GM23338 (cell line): ENCODE data around the gene SORCS2. TPM values are rescaled to one million over a fixed set of nuclear protein-coding genes. Genes with fewer than 3 reads are reported as not detected.

Source experiments
- EZH2 ChIP-seq: fragments of 200-600 bp; sonication (generic); IDR thresholded peaks from one replicate; pipeline ENCODE4 v1.8.0; 2017; ENCODE audit warnings: antibody characterized with exemption, mild to moderate bottlenecking, low read depth; ENCODE audit not compliant: unreplicated experiment
- EZH2phosphoT487 ChIP-seq: fragments of 200-600 bp; sonication (generic); IDR thresholded peaks from one replicate; pipeline ENCODE4 v1.8.1; 2018; ENCODE audit warnings: antibody characterized with exemption; ENCODE audit not compliant: unreplicated experiment
- NANOG ChIP-seq: IDR thresholded peaks from 2 replicates; pipeline ENCODE4 v1.6.1; 2016; ENCODE audit warnings: antibody characterized with exemption, borderline replicate concordance
- POLR2AphosphoS5 ChIP-seq: IDR thresholded peaks from 2 replicates; pipeline ENCODE4 v1.6.1; 2016; ENCODE audit warnings: antibody characterized with exemption, low read depth
- ZNF331 ChIP-seq: fragments of 250-450 bp; sonication (Bioruptor Pico); IDR thresholded peaks from 2 replicates; pipeline ENCODE4 v1.5.0; 2020; ENCODE audit warnings: low read depth, mild to moderate bottlenecking, moderate library complexity
- polyA plus RNA-seq: library from polyadenylated mRNA; unstranded; fragments of >200 nt; fragmentation: Nextera tagmentation; extraction: Ambion mirVana; gene quantifications from 2 replicates; pipeline ENCODE4 v1.2.1, GENCODE V29; 2016
- total RNA-seq: library from RNA; depleted of rRNA; stranded (reverse); fragments of >200 nt; shearing (Covaris generic); gene quantifications from 2 replicates; pipeline ENCODE4 v1.2.3, GENCODE V29; 2014
- TF ChIP-seq, protein P1 (sequence below): IDR thresholded peaks from one replicate; pipeline ENCODE4 v1.6.1; 2018; ENCODE audit warnings: antibody characterized with exemption; ENCODE audit not compliant: unreplicated experiment
- TF ChIP-seq, protein P2 (sequence below): fragments of 250-450 bp; sonication (Bioruptor Pico); IDR thresholded peaks from 2 replicates; pipeline ENCODE4 v1.5.0; 2020; ENCODE audit warnings: mild to moderate bottlenecking, moderate library complexity

The SORCS2 gene
- total and polyA plus RNA-seq, 2 experiments from 2014 or later, result 0.47 to 2.4 TPM

DNA sequence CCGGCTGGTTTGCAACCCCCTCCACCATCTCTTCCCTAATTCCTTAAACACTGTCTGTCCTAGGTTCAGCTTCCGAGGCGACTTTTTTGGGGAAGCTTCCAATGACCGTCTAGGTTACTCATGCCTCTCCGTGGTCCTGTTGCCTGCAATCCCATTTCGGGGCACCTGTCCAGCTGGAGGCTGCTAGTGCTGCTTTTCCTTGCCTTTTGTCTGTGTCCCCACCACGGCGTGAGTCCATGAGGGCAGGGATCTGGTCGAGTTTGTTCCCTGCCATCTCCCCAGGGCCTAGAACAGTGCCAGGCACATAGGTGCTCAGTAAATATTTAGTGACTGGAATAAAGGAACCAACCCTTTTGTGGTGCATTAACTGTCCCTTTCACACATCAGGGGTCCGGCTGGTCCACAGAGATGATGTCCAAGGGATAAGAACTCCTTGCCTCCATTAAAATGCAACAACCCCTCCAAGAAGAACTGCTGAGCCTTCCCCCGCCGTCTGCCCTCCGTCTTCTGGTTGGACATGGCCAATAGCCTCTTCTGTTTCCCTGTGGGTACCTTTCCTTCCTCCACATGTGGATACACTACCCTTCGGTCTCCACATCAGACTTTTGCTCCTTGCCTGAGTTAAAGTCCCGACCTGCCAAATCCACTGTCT, 5.7 kb upstream of the SORCS2 start (continued):
- TF ChIP-seq, protein P1, sequence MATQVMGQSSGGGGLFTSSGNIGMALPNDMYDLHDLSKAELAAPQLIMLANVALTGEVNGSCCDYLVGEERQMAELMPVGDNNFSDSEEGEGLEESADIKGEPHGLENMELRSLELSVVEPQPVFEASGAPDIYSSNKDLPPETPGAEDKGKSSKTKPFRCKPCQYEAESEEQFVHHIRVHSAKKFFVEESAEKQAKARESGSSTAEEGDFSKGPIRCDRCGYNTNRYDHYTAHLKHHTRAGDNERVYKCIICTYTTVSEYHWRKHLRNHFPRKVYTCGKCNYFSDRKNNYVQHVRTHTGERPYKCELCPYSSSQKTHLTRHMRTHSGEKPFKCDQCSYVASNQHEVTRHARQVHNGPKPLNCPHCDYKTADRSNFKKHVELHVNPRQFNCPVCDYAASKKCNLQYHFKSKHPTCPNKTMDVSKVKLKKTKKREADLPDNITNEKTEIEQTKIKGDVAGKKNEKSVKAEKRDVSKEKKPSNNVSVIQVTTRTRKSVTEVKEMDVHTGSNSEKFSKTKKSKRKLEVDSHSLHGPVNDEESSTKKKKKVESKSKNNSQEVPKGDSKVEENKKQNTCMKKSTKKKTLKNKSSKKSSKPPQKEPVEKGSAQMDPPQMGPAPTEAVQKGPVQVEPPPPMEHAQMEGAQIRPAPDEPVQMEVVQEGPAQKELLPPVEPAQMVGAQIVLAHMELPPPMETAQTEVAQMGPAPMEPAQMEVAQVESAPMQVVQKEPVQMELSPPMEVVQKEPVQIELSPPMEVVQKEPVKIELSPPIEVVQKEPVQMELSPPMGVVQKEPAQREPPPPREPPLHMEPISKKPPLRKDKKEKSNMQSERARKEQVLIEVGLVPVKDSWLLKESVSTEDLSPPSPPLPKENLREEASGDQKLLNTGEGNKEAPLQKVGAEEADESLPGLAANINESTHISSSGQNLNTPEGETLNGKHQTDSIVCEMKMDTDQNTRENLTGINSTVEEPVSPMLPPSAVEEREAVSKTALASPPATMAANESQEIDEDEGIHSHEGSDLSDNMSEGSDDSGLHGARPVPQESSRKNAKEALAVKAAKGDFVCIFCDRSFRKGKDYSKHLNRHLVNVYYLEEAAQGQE, result no peak
- TF ChIP-seq EZH2phosphoT487 (no peak), NANOG (no peak), POLR2AphosphoS5 (no peak), ZNF331 (no peak), EZH2 (no peak)
- TF ChIP-seq, protein P2, sequence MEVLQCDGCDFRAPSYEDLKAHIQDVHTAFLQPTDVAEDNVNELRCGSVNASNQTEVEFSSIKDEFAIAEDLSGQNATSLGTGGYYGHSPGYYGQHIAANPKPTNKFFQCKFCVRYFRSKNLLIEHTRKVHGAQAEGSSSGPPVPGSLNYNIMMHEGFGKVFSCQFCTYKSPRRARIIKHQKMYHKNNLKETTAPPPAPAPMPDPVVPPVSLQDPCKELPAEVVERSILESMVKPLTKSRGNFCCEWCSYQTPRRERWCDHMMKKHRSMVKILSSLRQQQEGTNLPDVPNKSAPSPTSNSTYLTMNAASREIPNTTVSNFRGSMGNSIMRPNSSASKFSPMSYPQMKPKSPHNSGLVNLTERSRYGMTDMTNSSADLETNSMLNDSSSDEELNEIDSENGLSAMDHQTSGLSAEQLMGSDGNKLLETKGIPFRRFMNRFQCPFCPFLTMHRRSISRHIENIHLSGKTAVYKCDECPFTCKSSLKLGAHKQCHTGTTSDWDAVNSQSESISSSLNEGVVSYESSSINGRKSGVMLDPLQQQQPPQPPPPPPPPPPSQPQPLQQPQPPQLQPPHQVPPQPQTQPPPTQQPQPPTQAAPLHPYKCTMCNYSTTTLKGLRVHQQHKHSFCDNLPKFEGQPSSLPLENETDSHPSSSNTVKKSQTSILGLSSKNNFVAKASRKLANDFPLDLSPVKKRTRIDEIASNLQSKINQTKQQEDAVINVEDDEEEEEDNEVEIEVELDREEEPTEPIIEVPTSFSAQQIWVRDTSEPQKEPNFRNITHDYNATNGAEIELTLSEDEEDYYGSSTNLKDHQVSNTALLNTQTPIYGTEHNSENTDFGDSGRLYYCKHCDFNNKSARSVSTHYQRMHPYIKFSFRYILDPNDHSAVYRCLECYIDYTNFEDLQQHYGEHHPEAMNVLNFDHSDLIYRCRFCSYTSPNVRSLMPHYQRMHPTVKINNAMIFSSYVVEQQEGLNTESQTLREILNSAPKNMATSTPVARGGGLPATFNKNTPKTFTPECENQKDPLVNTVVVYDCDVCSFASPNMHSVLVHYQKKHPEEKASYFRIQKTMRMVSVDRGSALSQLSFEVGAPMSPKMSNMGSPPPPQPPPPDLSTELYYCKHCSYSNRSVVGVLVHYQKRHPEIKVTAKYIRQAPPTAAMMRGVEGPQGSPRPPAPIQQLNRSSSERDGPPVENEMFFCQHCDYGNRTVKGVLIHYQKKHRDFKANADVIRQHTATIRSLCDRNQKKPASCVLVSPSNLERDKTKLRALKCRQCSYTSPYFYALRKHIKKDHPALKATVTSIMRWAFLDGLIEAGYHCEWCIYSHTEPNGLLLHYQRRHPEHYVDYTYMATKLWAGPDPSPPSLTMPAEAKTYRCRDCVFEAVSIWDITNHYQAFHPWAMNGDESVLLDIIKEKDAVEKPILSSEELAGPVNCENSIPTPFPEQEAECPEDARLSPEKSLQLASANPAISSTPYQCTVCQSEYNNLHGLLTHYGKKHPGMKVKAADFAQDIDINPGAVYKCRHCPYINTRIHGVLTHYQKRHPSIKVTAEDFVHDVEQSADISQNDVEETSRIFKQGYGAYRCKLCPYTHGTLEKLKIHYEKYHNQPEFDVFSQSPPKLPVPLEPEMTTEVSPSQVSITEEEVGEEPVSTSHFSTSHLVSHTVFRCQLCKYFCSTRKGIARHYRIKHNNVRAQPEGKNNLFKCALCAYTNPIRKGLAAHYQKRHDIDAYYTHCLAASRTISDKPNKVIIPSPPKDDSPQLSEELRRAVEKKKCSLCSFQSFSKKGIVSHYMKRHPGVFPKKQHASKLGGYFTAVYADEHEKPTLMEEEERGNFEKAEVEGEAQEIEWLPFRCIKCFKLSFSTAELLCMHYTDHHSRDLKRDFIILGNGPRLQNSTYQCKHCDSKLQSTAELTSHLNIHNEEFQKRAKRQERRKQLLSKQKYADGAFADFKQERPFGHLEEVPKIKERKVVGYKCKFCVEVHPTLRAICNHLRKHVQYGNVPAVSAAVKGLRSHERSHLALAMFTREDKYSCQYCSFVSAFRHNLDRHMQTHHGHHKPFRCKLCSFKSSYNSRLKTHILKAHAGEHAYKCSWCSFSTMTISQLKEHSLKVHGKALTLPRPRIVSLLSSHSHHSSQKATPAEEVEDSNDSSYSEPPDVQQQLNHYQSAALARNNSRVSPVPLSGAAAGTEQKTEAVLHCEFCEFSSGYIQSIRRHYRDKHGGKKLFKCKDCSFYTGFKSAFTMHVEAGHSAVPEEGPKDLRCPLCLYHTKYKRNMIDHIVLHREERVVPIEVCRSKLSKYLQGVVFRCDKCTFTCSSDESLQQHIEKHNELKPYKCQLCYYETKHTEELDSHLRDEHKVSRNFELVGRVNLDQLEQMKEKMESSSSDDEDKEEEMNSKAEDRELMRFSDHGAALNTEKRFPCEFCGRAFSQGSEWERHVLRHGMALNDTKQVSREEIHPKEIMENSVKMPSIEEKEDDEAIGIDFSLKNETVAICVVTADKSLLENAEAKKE, result no peak
